H1 (cell line): Measurements from ENCODE around the gene LONRF2. TPM values are rescaled to one million over a fixed set of nuclear protein-coding genes. Genes with fewer than 3 reads are reported as not detected.

Experiments used
- RNF2 ChIP-seq: fragments of 200-900, 300-1000 bp; sonication (generic); IDR thresholded peaks from 2 replicates; pipeline ENCODE4 v1.7.1; 2016; ENCODE audit warnings: borderline replicate concordance, low read depth, mild to moderate bottlenecking, antibody characterized with exemption, low read length; ENCODE audit not compliant: poor library complexity, severe bottlenecking; ENCODE audit errors: missing control alignments
- polyA plus RNA-seq, 7 experiments: library from polyadenylated mRNA; depleted of rRNA in 3 of 7; stranded (reverse) in 5 of 7; unstranded in 2 of 7; fragments of >200 nt in 5 of 7; fragments of 200-250 nt in 2 of 7; gene quantifications; 1 replicate in 5 of 7; 2 replicates in 1 of 7; 4 replicates in 1 of 7; pipeline versions ENCODE4 v1.2.1 to v1.2.3, GENCODE V29; 2011 to 2013; ENCODE audit warnings: missing spikeins in 2 of 7, mixed read lengths in 2 of 7
- total RNA-seq: library from RNA; stranded (reverse); fragmentation: NEBNext Ultra II Directional; extraction: Animal tissue kit (Norgen Biotek cat#: 25700); gene quantifications from 2 replicates; pipeline ENCODE4 v1.2.1, GENCODE V29; 2021

The LONRF2 gene
- total and polyA plus RNA-seq, 2 of the 8 experiments (the other 6 are each of a cell fraction or from before 2014, with no cell fraction given): 0.24 to 0.74 TPM

DNA sequence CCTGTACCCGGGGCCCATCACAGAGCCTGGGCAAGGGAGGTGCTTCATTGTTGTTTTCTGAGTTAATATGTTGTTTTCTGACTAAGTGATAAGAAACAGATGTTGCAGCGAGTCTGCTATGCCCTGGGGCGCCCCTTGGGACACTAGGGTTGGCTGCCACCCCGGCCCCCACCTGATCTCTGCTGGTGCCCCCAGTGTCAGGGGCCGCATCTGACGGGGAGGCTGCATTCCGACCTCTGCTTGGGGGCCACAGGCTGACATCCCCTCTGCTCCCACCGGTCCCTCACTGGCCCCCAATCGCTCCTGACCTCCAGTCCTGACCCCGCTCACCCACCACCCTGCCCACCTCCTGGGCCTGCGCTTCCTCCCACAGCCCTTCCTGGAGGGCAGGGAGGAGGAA, 65.9 kb downstream of the LONRF2 start (continued):
- TF ChIP-seq RNF2: no peak
